Neural cell (in vitro differentiated cells): ENCODE data around the gene SNTG2. TPM values are rescaled to one million over a fixed set of nuclear protein-coding genes. Genes with fewer than 3 reads are reported as not detected.

ENCODE experiments used
- H2AFZ ChIP-seq: fragments of 200-600, 300-800 bp; sonication (generic), shearing (Covaris generic); 2 replicates; pipeline ENCODE4 v1.6.0; 2014; ENCODE audit warnings: low read depth, mild to moderate bottlenecking, antibody characterized with exemption, low read length, moderate library complexity
- H3F3A ChIP-seq: fragments of 200-600 bp; shearing (Covaris generic); 2 replicates; pipeline ENCODE4 v1.6.1; 2016; ENCODE audit warnings: mild to moderate bottlenecking, moderate library complexity, mixed read lengths, antibody characterized with exemption, low read length; ENCODE audit not compliant: insufficient read depth, poor library complexity, severe bottlenecking
- H3K27ac ChIP-seq: fragments of 200-600, 300-800 bp; sonication (generic), shearing (Covaris generic); 2 replicates; pipeline ENCODE4 v1.5.1; 2014; ENCODE audit warnings: mild to moderate bottlenecking, low read length, moderate library complexity
- H3K27me3 ChIP-seq: fragments of 300-800, 200-600 bp; sonication (generic), shearing (Covaris generic); 2 replicates; pipeline ENCODE4 v1.6.0; 2014; ENCODE audit warnings: mild to moderate bottlenecking, low read depth, low read length, moderate library complexity; ENCODE audit not compliant: insufficient read depth
- H3K36me3 ChIP-seq: fragments of 300-800, 200-600 bp; sonication (generic), shearing (Covaris generic); 2 replicates; pipeline ENCODE4 v1.5.1; 2014; ENCODE audit warnings: mild to moderate bottlenecking, antibody characterized with exemption, low read length, moderate library complexity; ENCODE audit not compliant: insufficient read depth
- H3K4me2 ChIP-seq: fragments of 300-800, 200-600 bp; sonication (generic), shearing (Covaris generic); 2 replicates; pipeline ENCODE4 v1.6.0; 2014; ENCODE audit warnings: mild to moderate bottlenecking, low read length
- H3K4me3 ChIP-seq: fragments of 300-800, 200-600 bp; sonication (generic), shearing (Covaris generic); 2 replicates; pipeline ENCODE4 v1.5.1; 2014; ENCODE audit warnings: mild to moderate bottlenecking, low read length, moderate library complexity
- H3K79me2 ChIP-seq: fragments of 200-600 bp; shearing (Covaris generic); replicated peaks from 2 replicates; pipeline ENCODE4 v1.6.0; 2014; ENCODE audit warnings: mild to moderate bottlenecking, low read length, moderate library complexity; ENCODE audit not compliant: insufficient read depth
- H3K9ac ChIP-seq: fragments of 300-800, 200-600 bp; sonication (generic), shearing (Covaris generic); 2 replicates; pipeline ENCODE4 v1.6.1; 2016; ENCODE audit warnings: mild to moderate bottlenecking, low read length, mixed read lengths
- H3K9me2 ChIP-seq: fragments of 200-600 bp; shearing (Covaris generic); 2 replicates; pipeline ENCODE4 v1.6.1; 2016; ENCODE audit warnings: mild to moderate bottlenecking, low read length, mixed read lengths; ENCODE audit not compliant: insufficient read depth
- H3K9me3 ChIP-seq: fragments of 200-600, 300-800 bp; sonication (generic), shearing (Covaris generic); 2 replicates; pipeline ENCODE4 v1.6.1; 2016; ENCODE audit warnings: mild to moderate bottlenecking, mixed run types, low read length, moderate library complexity, mixed read lengths
- H4K20me1 ChIP-seq: fragments of 200-600 bp; shearing (Covaris generic); 2 replicates; pipeline ENCODE4 v1.6.1; 2016; ENCODE audit warnings: mild to moderate bottlenecking, mixed run types; ENCODE audit not compliant: insufficient read depth
- EP300 ChIP-seq: fragments of 450-650 bp; conservative IDR thresholded peaks from 2 replicates; pipeline ENCODE4 v1.6.1; 2014; ENCODE audit warnings: antibody characterized with exemption, mild to moderate bottlenecking, moderate library complexity; ENCODE audit not compliant: poor library complexity, severe bottlenecking
- EZH2 ChIP-seq: fragments of 200-600, 300-800 bp; shearing (Covaris generic), sonication (generic); IDR thresholded peaks from 2 replicates; pipeline ENCODE4 v1.6.1; 2014; ENCODE audit warnings: antibody characterized with exemption, low read length, borderline replicate concordance, mild to moderate bottlenecking; ENCODE audit not compliant: insufficient read depth, poor library complexity, severe bottlenecking
- MXI1 ChIP-seq: fragments of 450-650 bp; conservative IDR thresholded peaks from 2 replicates; pipeline ENCODE4 v1.6.1; 2014; ENCODE audit warnings: antibody characterized with exemption, mild to moderate bottlenecking; ENCODE audit not compliant: poor library complexity, severe bottlenecking
- POLR2AphosphoS5 ChIP-seq: IDR thresholded peaks from 2 replicates; pipeline ENCODE4 v1.6.1; 2012
- RAD21 ChIP-seq: fragments of 450-650 bp; conservative IDR thresholded peaks from 2 replicates; pipeline ENCODE4 v1.6.1; 2014; ENCODE audit warnings: antibody characterized with exemption, mild to moderate bottlenecking, moderate library complexity
- SMC3 ChIP-seq: fragments of 450-650 bp; conservative IDR thresholded peaks from 2 replicates; pipeline ENCODE4 v1.6.1; 2014; ENCODE audit warnings: antibody characterized with exemption, mild to moderate bottlenecking, moderate library complexity; ENCODE audit not compliant: poor library complexity
- TAF1 ChIP-seq: IDR thresholded peaks from 2 replicates; pipeline ENCODE4 v1.6.1; 2012; ENCODE audit warnings: low read depth
- polyA plus RNA-seq: library from polyadenylated mRNA; depleted of rRNA; stranded (reverse); fragments of >200 nt; gene quantifications from 2 replicates; pipeline ENCODE4 v1.2.3, GENCODE V29; 2014
- TF ChIP-seq, protein P1 (sequence below): fragments of 450-650 bp; IDR thresholded peaks from 2 replicates; pipeline ENCODE4 v1.5.1; 2014; ENCODE audit warnings: antibody characterized with exemption, mild to moderate bottlenecking, moderate library complexity; ENCODE audit not compliant: poor library complexity, severe bottlenecking
- TF ChIP-seq, protein P2 (sequence below): IDR thresholded peaks from 2 replicates; pipeline ENCODE4 v1.6.1; 2012; ENCODE audit warnings: borderline replicate concordance

Gene SNTG2
- polyA plus RNA-seq, 1 donor from 2014 or later, result not detected

DNA sequence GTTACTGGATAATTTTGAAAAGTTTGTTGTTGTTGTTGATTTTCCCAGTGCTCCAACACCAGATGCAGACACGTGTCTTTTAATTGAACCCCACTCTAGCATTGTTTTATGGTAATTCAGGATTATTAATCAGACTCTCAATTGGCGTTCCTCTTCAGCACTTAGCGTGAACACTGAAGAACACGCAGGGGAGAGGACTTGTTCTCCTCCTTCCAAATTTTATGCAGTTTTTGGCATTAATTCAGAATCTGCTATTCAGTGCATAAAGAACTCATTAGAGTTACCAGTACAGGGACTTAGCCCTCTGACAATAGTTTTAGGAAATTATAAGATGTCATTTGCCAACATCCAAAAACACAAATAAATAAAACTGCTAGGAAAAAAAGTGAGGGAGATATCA is 75.5 kb downstream of the SNTG2 start:
- Histone ChIP-seq H3K36me3 (no peaks in the 10 kb centered on the region), H3K79me2 (no peaks in the 10 kb centered on the region)
- TF ChIP-seq, protein P1, sequence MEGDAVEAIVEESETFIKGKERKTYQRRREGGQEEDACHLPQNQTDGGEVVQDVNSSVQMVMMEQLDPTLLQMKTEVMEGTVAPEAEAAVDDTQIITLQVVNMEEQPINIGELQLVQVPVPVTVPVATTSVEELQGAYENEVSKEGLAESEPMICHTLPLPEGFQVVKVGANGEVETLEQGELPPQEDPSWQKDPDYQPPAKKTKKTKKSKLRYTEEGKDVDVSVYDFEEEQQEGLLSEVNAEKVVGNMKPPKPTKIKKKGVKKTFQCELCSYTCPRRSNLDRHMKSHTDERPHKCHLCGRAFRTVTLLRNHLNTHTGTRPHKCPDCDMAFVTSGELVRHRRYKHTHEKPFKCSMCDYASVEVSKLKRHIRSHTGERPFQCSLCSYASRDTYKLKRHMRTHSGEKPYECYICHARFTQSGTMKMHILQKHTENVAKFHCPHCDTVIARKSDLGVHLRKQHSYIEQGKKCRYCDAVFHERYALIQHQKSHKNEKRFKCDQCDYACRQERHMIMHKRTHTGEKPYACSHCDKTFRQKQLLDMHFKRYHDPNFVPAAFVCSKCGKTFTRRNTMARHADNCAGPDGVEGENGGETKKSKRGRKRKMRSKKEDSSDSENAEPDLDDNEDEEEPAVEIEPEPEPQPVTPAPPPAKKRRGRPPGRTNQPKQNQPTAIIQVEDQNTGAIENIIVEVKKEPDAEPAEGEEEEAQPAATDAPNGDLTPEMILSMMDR, result no peak
- TF ChIP-seq SMC3, result no peak
- no peak for TF ChIP-seq POLR2AphosphoS5
- no peak for TF ChIP-seq EP300
- TF ChIP-seq MXI1, result no peak
- TF ChIP-seq TAF1, result no peak
- TF ChIP-seq EZH2, result no peak

DNA sequence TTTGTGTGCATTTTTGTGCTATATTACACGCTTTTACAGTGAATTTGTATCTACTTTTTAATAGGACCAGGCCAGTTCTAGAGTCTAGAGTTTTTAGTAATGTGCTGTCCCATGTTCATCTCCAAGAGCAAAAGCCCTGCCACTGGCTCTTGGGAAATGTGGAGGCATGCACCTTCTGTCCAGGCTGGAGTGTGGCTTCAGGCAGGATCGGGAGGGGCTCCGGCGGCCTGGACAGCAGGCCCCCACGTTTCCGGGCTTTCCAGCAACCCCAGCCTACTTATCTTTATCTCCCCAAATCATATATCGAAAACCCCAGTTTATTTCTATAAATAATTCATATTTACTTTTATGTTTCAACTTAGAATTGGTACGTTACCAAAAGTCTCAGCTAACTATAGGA is 78.2 kb downstream of the SNTG2 start:
- TF ChIP-seq MXI1, result no peak
- TF ChIP-seq SMC3, result no peak
- H3K4me3 ChIP-seq, result no peak overlapping the region
- no peaks in the 10 kb centered on the region for H4K20me1 ChIP-seq
- H3K27ac ChIP-seq, result no peak overlapping the region
- H3K9me2 ChIP-seq, result no peaks in the 10 kb centered on the region
- no peaks in the 10 kb centered on the region for H3F3A ChIP-seq
- H3K27me3 ChIP-seq, result no peaks in the 10 kb centered on the region
- H3K36me3 ChIP-seq, result no peaks in the 10 kb centered on the region
- no peaks in the 10 kb centered on the region for H3K79me2 ChIP-seq
- no peak overlapping the region for H2AFZ ChIP-seq
- no peak overlapping the region for H3K4me2 ChIP-seq
- H3K9me3 ChIP-seq, result no peaks in the 10 kb centered on the region
- H3K9ac ChIP-seq, result no peak overlapping the region

More for the DNA sequence above, 75.5 kb downstream of the SNTG2 start:
- Histone ChIP-seq H4K20me1 (no peaks in the 10 kb centered on the region), H2AFZ (no peak overlapping the region), H3K4me3 (no peak overlapping the region), H3F3A (no peaks in the 10 kb centered on the region), H3K9me3 (peaks cover 4% of the 10 kb centered on the region), H3K4me2 (no peak overlapping the region), H3K27me3 (no peaks in the 10 kb centered on the region), H3K27ac (no peak overlapping the region), H3K9me2 (no peaks in the 10 kb centered on the region), H3K9ac (no peak overlapping the region)

DNA sequence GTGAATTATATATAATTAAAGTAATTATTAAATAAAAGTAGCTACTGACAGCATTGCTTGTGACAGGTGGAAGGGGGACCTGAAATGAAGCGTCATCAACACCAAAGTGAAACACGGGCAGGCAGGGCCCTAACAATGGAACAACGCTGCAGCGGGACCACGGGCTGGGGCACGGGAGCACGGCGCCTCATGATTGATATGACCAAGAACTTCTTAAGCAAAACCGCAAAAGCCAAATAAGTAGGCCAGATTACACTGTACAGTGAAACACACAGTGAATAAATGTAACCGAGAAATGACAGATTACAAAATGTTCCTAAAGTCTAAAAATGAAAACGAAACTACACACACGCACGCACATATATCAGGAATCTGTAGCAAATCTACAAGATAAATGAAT is 81.4 kb downstream of the SNTG2 start:
- Histone ChIP-seq H3K9me2 (no peaks in the 10 kb centered on the region), H3K79me2 (no peaks in the 10 kb centered on the region), H3K9me3 (no peaks in the 10 kb centered on the region), H3K27me3 (no peaks in the 10 kb centered on the region), H2AFZ (no peak overlapping the region), H3K36me3 (no peaks in the 10 kb centered on the region), H3K9ac (no peak overlapping the region), H3K27ac (no peak overlapping the region), H3K4me3 (no peak overlapping the region), H3K4me2 (no peak overlapping the region), H3F3A (no peaks in the 10 kb centered on the region), H4K20me1 (no peaks in the 10 kb centered on the region)
- no peak for TF ChIP-seq RAD21
- TF ChIP-seq EZH2, result no peak
- TF ChIP-seq TAF1, result no peak
- TF ChIP-seq MXI1, result no peak
- TF ChIP-seq, protein P2, sequence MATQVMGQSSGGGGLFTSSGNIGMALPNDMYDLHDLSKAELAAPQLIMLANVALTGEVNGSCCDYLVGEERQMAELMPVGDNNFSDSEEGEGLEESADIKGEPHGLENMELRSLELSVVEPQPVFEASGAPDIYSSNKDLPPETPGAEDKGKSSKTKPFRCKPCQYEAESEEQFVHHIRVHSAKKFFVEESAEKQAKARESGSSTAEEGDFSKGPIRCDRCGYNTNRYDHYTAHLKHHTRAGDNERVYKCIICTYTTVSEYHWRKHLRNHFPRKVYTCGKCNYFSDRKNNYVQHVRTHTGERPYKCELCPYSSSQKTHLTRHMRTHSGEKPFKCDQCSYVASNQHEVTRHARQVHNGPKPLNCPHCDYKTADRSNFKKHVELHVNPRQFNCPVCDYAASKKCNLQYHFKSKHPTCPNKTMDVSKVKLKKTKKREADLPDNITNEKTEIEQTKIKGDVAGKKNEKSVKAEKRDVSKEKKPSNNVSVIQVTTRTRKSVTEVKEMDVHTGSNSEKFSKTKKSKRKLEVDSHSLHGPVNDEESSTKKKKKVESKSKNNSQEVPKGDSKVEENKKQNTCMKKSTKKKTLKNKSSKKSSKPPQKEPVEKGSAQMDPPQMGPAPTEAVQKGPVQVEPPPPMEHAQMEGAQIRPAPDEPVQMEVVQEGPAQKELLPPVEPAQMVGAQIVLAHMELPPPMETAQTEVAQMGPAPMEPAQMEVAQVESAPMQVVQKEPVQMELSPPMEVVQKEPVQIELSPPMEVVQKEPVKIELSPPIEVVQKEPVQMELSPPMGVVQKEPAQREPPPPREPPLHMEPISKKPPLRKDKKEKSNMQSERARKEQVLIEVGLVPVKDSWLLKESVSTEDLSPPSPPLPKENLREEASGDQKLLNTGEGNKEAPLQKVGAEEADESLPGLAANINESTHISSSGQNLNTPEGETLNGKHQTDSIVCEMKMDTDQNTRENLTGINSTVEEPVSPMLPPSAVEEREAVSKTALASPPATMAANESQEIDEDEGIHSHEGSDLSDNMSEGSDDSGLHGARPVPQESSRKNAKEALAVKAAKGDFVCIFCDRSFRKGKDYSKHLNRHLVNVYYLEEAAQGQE, result no peak
- TF ChIP-seq EP300, result no peak
- no peak for TF ChIP-seq SMC3
- no peak for TF ChIP-seq POLR2AphosphoS5
- TF ChIP-seq, protein P1, result no peak
